ENCODE results near the gene BBS2.

The BBS2 gene

DNA sequence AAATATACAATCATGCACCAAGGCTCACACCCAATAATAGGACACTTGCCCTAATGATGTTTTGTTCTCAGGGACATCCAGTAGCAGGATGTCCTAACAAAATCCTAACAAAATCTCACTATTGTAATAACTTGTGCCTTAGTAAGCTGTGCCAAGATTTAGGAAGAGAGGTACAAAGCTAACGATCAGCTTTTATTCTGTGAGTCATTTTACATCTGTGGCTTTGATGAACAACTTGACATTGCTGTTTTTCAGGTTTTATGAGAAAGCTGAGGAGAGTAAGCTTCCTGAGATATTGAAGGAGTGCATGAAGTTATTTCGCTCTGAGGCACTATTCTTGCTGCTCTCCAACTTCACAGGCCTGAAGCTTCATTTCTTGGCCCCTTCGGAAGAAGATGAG is 49.6 kb downstream of the BBS2 start:
- Mint-ChIP-seq H3K4me3 (no peak overlapping the region), H3K27me3 (ENCODE audit: low read depth) (no peaks in the 10 kb centered on the region), H3K36me3 (ENCODE audit: low read depth) (peaks cover 83% of the 10 kb centered on the region), H3K27ac (no peak overlapping the region), H3K9me3 (no peaks in the 10 kb centered on the region), H3K4me1 (no peaks in the 10 kb centered on the region)
- TF ChIP-seq, protein P1, sequence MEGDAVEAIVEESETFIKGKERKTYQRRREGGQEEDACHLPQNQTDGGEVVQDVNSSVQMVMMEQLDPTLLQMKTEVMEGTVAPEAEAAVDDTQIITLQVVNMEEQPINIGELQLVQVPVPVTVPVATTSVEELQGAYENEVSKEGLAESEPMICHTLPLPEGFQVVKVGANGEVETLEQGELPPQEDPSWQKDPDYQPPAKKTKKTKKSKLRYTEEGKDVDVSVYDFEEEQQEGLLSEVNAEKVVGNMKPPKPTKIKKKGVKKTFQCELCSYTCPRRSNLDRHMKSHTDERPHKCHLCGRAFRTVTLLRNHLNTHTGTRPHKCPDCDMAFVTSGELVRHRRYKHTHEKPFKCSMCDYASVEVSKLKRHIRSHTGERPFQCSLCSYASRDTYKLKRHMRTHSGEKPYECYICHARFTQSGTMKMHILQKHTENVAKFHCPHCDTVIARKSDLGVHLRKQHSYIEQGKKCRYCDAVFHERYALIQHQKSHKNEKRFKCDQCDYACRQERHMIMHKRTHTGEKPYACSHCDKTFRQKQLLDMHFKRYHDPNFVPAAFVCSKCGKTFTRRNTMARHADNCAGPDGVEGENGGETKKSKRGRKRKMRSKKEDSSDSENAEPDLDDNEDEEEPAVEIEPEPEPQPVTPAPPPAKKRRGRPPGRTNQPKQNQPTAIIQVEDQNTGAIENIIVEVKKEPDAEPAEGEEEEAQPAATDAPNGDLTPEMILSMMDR (IDR thresholded peaks at IDR 0.05; ENCODE audit: unreplicated experiment in 3 of 3): no peak

GRCh38 chr16:56469748-56470147 is 50.1 kb downstream of the BBS2 start:
- TF ChIP-seq, protein P1 (IDR thresholded peaks at IDR 0.05; ENCODE audit: unreplicated experiment in 3 of 3): no peak
- no peaks in the 10 kb centered on the region for H3K4me1 Mint-ChIP-seq
- H3K36me3 Mint-ChIP-seq (ENCODE audit: low read depth): peaks cover 79% of the 10 kb centered on the region
- no peaks in the 10 kb centered on the region for H3K9me3 Mint-ChIP-seq
- H3K4me3 Mint-ChIP-seq: no peak overlapping the region
- no peak overlapping the region for H3K27ac Mint-ChIP-seq
- no peaks in the 10 kb centered on the region for H3K27me3 Mint-ChIP-seq (ENCODE audit: low read depth)

DNA sequence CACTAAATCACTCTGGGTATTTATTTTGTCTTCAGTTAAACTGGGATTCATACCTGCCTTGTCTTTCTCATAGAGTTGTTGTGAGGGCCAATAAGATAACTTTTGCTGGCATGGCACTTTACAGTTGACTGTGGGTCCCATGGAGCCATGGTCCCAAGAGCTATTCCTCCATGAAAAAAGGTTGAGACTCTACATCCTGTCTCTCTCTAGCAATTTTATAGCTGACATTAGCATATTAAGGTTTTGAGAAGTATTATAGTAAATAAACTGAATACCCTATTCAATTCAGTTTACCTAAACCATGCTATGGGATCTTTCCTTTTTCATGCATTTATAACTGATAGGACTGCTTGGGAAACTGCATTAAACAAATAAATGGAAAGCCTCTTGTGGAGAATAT is 51.0 kb downstream of the BBS2 start:
- Mint-ChIP-seq H3K36me3 (ENCODE audit: low read depth) (peaks cover 86% of the 10 kb centered on the region), H3K4me1 (no peaks in the 10 kb centered on the region), H3K9me3 (no peaks in the 10 kb centered on the region), H3K4me3 (no peak overlapping the region), H3K27me3 (ENCODE audit: low read depth) (no peaks in the 10 kb centered on the region), H3K27ac (no peak overlapping the region)
- TF ChIP-seq, protein P1 (IDR thresholded peaks at IDR 0.05; ENCODE audit: unreplicated experiment in 3 of 3): no peak

DNA sequence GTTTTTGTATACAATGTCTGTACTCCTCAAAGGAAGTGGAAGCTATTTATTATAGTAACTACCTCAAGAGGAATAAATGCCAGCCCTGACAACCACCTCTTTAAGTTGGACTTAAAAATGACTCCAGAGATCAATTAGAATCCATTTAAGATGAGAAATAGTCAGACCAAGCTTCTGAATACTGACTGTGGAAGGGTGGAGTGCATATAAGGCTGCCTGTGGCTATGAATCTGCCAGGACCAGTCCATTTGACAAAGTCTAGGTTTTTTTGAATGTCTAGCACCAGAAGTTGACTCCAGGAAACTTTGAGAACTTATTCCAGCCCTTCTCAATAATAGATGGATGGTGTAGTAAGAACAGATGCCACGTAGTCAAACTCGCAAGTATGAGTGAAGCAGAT is 53.5 kb downstream of the BBS2 start:
- Mint-ChIP-seq H3K27ac (no peak overlapping the region), H3K36me3 (ENCODE audit: low read depth) (peaks cover 82% of the 10 kb centered on the region), H3K4me1 (no peaks in the 10 kb centered on the region), H3K4me3 (no peak overlapping the region), H3K27me3 (ENCODE audit: low read depth) (no peaks in the 10 kb centered on the region), H3K9me3 (no peaks in the 10 kb centered on the region)
- TF ChIP-seq, protein P1 (IDR thresholded peaks at IDR 0.05; ENCODE audit: unreplicated experiment in 3 of 3): no peak

GRCh38 chr16:56463153-56463552 is 56.7 kb downstream of the BBS2 start:
- H3K36me3 Mint-ChIP-seq (ENCODE audit: low read depth): peaks cover 72% of the 10 kb centered on the region
- H3K4me3 Mint-ChIP-seq: no peak overlapping the region
- H3K27ac Mint-ChIP-seq: no peak overlapping the region
- TF ChIP-seq, protein P1 (IDR thresholded peaks at IDR 0.05; ENCODE audit: unreplicated experiment in 3 of 3): no peak
- no peaks in the 10 kb centered on the region for H3K27me3 Mint-ChIP-seq (ENCODE audit: low read depth)
- H3K9me3 Mint-ChIP-seq: no peaks in the 10 kb centered on the region
- H3K4me1 Mint-ChIP-seq: no peaks in the 10 kb centered on the region

DNA sequence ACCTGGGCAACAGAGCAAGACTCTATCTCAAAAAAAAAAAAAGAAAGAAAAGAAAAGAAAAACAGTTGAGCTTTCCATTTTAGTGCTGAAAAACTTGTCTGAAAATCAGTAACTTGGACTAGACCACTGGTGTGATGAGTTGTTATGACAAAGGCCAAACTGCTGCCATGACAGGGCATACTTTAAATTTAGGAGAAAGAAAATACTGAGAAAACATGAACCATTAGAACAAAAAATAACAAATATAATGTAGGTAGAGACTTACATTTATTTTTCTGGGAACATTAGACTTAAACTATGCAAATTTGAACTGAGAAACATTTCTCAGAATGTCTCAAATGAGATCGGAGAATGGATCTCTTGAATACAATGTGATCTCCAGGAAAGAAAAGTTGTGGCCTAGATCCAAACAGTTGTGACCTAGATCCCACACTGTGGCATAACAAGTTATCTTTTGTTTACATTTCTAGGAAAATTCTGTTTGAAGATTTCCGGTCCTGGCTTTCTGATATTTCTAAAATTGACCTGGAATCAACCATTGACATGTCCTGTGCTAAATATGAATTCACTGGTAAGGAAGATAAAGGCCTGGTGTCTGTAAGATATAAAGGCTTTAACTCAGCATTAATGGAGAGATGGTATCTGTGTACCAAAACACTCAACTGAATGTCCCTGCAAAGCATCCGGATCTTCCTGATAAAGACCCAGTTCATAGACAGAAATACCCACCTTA is 57.6 kb downstream of the BBS2 start:
- TF ChIP-seq, protein P1 (IDR thresholded peaks at IDR 0.05; ENCODE audit: unreplicated experiment in 3 of 3): no peak
- H3K4me3 Mint-ChIP-seq: no peak overlapping the region
- H3K27ac Mint-ChIP-seq: no peak overlapping the region
- peaks cover 71% of the 10 kb centered on the region for H3K36me3 Mint-ChIP-seq (ENCODE audit: low read depth)
- H3K27me3 Mint-ChIP-seq (ENCODE audit: low read depth): no peaks in the 10 kb centered on the region
- no peaks in the 10 kb centered on the region for H3K9me3 Mint-ChIP-seq
- H3K4me1 Mint-ChIP-seq: no peaks in the 10 kb centered on the region

Data from nephron (organoid).